GM13977 (cell line): Measurements from ENCODE around the gene AFAP1.

Experiments
- DNase-seq: peaks from one replicate; pipeline ENCODE4 v3.0.0; 2012; ENCODE audit warnings: low spot score
- in situ Hi-C: fragments of 300-500 bp; cut with MboI; formaldehyde crosslinking; loops from one replicate; pipeline ENCODE4 v1.12.0; 2022; ENCODE audit warnings: low sequenced_read_pairs, low pct_unique_long_range_greater_than_20kb, mixed read lengths, inconsistent platforms; ENCODE audit not compliant: unreplicated experiment
- TF ChIP-seq, protein P1 (sequence below): IDR thresholded peaks from 2 replicates; pipeline ENCODE4 v1.5.1; 2012; ENCODE audit warnings: mild to moderate bottlenecking, control low read depth; ENCODE audit not compliant: insufficient read depth; ENCODE audit errors: extremely low read depth, missing control alignments

The AFAP1 gene, protein sequence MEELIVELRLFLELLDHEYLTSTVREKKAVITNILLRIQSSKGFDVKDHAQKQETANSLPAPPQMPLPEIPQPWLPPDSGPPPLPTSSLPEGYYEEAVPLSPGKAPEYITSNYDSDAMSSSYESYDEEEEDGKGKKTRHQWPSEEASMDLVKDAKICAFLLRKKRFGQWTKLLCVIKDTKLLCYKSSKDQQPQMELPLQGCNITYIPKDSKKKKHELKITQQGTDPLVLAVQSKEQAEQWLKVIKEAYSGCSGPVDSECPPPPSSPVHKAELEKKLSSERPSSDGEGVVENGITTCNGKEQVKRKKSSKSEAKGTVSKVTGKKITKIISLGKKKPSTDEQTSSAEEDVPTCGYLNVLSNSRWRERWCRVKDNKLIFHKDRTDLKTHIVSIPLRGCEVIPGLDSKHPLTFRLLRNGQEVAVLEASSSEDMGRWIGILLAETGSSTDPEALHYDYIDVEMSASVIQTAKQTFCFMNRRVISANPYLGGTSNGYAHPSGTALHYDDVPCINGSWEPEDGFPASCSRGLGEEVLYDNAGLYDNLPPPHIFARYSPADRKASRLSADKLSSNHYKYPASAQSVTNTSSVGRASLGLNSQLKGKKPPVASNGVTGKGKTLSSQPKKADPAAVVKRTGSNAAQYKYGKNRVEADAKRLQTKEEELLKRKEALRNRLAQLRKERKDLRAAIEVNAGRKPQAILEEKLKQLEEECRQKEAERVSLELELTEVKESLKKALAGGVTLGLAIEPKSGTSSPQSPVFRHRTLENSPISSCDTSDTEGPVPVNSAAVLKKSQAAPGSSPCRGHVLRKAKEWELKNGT

DNA sequence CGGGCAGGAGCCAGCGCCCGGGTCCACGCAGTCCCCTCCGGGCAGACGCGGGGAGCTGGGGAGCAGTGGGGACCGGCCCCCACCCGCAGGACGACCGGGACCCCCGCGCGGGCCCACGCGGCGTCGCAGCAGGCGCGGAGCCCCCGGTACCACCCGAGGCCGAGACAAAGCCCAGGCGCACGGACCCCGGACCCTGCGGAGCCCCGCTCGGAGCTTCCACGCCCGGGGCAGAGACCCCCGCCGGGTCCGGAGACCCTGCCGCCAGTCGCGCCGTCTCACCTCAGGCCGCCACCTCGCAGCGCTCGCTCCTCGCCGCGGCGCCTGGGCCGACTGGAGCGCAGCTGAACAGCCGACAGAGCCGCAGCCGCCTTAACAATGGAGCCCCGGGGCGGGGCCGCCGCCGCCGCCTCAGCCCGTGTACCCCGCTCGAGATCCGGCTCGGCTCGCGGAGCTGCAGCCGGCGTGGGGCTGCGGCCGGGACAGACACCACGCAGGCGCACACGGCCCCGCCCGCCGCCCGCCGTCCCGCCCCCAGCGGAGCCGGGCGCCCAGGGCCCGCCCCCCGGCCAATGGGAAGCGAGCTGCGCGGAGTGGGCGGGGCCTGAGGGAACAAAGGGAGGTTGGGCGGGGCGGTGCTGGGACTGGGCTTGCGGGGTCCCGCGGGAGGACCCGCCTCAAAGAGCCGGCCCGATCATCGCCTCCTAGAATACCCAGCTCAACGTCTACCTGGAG lies at the start of gene AFAP1:
AFAP1 (minus strand) TSS at position 485 of the 732 bp plus-strand sequence. CDS start 67,783 bp downstream, outside the sequence.
- in situ Hi-C loops: no loop called here
- TF ChIP-seq, protein P1, sequence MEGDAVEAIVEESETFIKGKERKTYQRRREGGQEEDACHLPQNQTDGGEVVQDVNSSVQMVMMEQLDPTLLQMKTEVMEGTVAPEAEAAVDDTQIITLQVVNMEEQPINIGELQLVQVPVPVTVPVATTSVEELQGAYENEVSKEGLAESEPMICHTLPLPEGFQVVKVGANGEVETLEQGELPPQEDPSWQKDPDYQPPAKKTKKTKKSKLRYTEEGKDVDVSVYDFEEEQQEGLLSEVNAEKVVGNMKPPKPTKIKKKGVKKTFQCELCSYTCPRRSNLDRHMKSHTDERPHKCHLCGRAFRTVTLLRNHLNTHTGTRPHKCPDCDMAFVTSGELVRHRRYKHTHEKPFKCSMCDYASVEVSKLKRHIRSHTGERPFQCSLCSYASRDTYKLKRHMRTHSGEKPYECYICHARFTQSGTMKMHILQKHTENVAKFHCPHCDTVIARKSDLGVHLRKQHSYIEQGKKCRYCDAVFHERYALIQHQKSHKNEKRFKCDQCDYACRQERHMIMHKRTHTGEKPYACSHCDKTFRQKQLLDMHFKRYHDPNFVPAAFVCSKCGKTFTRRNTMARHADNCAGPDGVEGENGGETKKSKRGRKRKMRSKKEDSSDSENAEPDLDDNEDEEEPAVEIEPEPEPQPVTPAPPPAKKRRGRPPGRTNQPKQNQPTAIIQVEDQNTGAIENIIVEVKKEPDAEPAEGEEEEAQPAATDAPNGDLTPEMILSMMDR: no peak
- DNase-seq: peak; percentile 99

- in situ Hi-C loops: loop anchor here (10.0 kb wide), 1 partner anchor 184 kb away; no protein-coding TSS in a partner anchor
- no peak for DNase-seq
- TF ChIP-seq, protein P1: no peak
Observed at GRCh38 chr4:7988437-7988836, 48.8 kb upstream of the AFAP1 start.

DNA sequence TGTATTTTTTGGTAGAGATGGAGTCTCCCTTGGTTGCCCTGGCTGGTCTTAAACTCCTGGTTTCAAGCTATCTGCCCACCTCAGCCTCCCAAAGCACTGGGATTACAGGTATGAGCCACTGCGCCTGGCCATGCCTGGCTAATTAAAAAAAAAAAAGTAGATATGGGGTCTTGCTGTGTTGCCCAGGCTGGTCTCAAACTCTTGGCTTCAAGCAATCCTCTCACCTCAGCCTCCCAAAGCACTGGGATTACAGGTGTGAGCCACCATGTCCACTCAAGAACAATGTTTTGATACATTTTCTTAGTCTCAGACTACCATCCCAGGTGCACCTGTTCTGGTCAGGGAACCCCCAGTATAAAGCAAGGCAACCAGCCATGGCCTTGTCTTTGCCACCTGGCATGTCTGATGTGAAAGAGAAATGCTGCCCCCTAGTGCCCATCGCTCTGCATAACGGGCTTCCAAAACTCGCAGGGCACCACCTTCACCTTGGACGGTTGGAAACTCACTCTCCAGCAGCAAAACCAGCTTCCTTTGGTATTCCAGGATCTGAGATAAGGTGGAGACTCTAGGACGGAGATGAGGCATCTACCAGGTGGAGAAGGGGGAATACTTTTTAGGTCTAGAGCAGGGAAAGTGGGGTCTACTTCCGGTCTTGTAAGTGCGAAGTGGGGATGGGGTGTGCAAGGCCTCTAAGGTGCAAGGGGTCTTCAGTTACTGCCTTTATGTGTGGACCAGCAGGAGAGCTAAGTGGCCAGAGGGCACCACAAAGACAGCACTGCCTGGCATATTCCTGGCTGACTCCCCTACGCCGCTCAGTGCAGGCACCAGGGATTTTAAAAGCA lies 47.7 kb upstream of the AFAP1 start:
- in situ Hi-C loops: loop anchor here (10.0 kb wide), 1 partner anchor 183 kb away; no protein-coding TSS in a partner anchor
- TF ChIP-seq, protein P1: peak; percentile 93
- peak; percentile 88 for DNase-seq

- DNase-seq: no peak
- TF ChIP-seq, protein P1: no peak
- in situ Hi-C loops: loop anchor here (10.0 kb wide), 1 partner anchor 181 kb away; no protein-coding TSS in a partner anchor
Observed at GRCh38 chr4:7985891-7986441, 46.3 kb upstream of the AFAP1 start.

- DNase-seq: no peak
- TF ChIP-seq, protein P1: no peak
- in situ Hi-C loops: loop anchor here (10.0 kb wide), 1 partner anchor 180 kb away; no protein-coding TSS in a partner anchor
Observed at GRCh38 chr4:7985072-7985471, 45.4 kb upstream of the AFAP1 start.
